ENCODE data around the gene GBP2.
"Not testable (repeated sequence)": the region's sequence is repeated elsewhere in the genome, so short reads cannot be mapped to it uniquely, and the experiment has no call there.

Gene GBP2

GRCh38 chr1:89125913-89126580 lies at the start of gene GBP2:
Gene GBP2 (minus strand): TSS chr1:89126114. CDS start chr1:89121966, 4,148 bp downstream.
- DNase-seq (ENCODE audit: low read depth in 2 of 2, low spot score in 1 of 2) = no peak

DNA sequence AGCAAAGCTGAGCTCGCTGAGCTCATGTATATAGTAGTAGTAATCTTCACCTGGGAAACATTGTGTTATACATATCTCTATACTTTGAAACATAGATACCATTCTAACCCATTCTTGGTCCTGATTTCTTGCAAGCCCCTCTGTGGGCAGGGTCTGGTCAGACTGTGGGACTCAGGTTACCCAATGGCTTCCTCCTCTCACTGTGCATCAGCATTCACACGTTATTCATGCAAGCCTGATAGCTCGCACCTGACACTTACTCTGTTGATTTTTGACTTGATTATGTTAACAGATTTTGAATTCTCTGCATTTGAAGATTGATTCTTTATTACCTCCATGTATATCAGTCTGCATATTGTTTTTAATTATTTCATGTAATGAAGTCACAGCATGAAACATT lies 48.6 kb upstream of the GBP2 start:
- DNase-seq (ENCODE audit: low read depth in 2 of 2, low spot score in 1 of 2) = no peak

GRCh38 chr1:89172468-89173143 lies 46.7 kb upstream of the GBP2 start:
- no peak for DNase-seq (ENCODE audit: low read depth in 2 of 2, low spot score in 1 of 2)

DNA sequence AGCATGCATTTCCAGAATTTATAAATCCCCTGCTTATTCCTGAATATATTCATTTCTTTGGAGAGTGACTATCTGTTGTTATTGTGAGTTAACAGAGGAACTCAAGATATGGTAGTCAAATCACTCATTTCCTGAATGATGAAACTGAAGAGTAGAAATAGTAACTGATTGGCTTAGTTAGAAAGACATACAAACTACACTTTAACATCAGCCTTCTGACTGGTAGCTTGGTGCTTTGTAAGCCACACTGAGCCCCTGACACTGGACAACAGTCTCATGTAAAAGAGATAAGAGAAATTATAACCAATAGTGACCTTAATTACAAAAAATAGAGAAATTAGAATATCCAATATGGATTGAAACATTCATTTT lies 45.1 kb upstream of the GBP2 start:
- DNase-seq (ENCODE audit: low read depth in 2 of 2, low spot score in 1 of 2) = no peak

DNA sequence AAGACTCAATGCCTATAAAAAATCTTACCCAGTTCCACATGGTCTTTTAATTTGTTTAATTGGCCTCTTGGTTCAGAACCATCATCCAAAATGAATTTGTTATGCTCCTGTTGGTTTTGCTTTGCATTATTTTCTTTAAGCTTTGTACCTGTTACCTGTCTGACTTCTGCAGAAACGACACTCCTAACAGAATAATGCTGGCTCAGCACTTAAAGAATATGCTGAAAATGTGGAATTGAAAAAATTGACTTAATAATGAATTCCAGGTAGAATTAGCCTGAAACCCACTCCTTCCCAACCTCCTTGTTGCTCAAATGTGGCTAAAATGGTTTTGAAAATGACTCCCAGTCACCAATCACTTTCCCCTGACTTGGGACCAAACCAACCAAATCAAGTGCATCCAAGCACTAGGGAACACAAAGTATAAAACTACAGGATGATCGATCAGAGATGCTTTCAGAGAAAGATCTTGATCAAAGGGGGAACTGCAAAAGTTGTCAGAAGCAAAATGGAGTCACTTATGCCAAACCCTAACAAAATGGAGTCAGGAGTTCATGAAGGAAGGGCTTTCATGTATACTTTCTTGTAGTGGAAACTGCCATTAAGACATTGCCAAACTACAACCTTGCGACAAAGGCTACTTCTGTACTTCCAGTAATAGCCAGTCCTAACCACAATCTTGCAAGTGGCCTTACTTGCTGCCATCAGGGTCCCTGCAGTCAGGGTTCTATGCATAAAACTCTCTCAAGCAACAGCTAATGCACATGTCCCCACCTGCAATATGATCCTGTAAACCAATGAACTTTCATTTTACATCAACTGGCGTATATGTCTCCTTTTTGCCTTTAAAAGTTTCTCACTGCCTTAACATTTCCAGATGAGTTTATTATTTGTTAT lies 44.5 kb upstream of the GBP2 start:
- DNase-seq (ENCODE audit: low read depth in 2 of 2, low spot score in 1 of 2) = no peak

GRCh38 chr1:89169166-89169565 lies 43.3 kb upstream of the GBP2 start:
- no peak for DNase-seq (ENCODE audit: low read depth in 2 of 2, low spot score in 1 of 2)

GRCh38 chr1:89167590-89168230 lies 41.8 kb upstream of the GBP2 start:
- no peak for DNase-seq (ENCODE audit: low read depth in 2 of 2, low spot score in 1 of 2)

GRCh38 chr1:89166705-89167104 lies 40.8 kb upstream of the GBP2 start:
- no peak for DNase-seq (ENCODE audit: low read depth in 2 of 2, low spot score in 1 of 2)

DNA sequence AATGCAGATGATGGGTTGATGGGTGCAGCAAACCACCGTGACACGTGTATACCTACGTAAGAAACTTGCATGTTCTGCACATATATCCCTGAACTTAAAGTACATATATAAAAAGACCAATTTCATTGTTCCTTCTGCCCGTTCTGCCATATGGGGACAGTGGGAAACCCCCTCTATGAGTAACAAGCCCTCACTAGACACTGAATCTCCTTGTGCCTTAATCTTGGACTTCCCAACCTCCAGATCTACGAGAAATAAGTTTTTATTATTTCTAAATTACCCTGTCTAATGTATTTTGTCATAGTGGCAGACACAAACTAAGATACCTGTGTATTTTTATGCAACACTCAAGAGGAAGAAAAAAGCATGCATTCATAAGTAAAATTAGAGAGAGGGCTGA lies 39.9 kb upstream of the GBP2 start:
- DNase-seq (ENCODE audit: low read depth in 2 of 2, low spot score in 1 of 2) = no peak

DNA sequence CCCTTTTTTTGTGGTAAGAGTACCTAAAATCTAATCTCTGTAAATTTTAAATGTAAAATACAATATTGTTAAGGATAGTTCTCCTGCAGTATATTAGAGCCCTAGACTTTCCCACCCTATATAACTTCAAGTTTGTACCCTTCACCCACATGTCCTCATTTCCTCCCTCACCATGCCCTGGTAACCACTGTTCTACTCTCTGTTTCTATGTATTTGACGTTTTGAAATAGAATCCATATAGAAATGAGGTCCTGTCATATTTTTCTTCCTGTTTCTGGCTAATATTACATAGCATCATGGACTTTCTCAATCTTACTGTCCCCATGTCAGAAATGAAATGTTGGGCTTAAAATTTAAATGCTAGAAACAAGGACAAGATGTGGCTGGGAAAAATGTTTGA lies 25.1 kb upstream of the GBP2 start:
- DNase-seq (ENCODE audit: low read depth in 2 of 2, low spot score in 1 of 2) = no peak

DNA sequence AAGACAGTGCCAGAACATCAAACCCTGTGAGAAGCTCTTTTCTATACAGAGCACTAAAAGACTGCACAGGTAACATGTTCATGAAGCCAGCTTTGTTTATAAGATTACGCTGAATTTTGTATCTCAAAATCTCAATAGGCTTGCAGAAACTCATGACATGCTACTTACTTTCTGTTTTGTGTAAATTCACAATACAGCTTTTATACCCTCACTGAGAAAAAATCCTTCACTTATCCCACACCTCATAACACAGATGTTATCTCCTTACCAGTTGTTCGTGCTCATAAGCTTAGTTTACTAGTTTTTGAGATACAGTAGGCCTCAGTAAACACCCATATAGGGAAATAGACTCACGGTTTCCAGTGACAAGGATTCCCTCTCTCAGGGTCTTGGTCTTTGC lies 24.1 kb upstream of the GBP2 start:
- DNase-seq (ENCODE audit: low read depth in 2 of 2, low spot score in 1 of 2) = no peak

DNA sequence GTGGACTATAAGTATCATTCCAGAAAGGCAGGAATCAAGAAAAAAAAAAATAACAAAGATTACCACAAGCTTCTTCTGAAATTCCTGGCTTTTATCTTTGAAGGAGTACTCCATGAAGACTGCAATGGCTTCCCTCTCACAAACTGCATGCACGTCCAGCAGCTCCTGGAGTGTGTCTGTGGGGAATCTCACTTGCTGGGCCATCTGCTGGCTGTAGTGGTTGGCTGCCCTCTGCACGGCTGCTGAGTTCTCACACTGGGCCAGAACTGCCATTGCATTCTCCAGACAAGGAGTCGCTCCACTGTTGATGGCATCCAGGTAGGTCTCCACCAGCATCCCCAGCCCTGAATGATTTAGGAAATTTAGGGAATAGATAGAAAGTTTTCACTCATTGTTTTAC lies 23.3 kb upstream of the GBP2 start:
- DNase-seq (ENCODE audit: low read depth in 2 of 2, low spot score in 1 of 2) = no peak

DNA sequence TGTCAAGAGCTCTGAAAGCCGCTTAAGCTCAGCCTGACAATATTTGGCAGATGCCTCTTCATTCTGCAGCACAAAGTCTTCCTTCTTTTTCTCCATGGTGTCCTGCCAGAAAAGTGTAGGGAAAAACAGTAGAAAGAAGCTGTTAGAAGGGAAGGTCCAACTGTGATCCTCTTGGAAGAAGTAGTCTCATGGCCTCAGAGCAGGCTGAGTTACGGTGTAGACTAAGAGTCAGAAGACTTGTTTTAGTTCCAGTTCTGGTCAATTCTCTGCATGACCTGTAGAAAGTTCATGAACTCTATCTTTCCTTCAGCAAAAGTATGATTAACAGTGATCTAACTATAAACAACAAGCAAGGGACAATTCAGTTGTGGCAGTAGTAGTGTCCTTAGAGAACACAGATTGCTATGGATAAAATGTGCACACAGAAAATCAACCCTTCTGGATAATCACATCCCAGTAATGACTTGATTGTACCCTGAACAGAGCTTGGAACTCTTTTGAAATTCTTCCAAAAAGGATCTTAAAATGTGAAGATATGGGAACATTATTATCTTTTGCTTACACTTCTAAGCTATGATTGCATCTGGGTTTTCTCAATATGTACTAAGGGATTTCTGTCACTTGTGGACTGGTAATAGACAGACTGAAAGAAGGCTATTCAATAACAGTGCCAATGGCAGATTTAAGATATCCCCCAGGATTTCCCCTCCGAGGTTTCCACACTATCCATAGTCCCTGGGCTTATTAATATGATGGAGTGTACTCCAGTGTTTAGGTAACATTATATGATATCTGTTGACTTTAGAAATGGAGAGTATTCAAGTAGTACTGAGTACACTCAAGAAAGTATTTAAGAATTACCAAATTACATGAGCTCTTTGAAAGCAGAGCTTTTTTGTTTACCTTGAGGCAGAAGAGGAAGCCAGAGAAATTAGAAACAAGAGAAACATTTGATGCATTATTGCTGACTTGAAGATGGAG lies 22.1 kb upstream of the GBP2 start:
- no peak for DNase-seq (ENCODE audit: low read depth in 2 of 2, low spot score in 1 of 2)

GRCh38 chr1:89146721-89147120 lies 20.8 kb upstream of the GBP2 start:
- DNase-seq (ENCODE audit: low read depth in 2 of 2, low spot score in 1 of 2) = no peak

GRCh38 chr1:89143484-89143883 lies 17.6 kb upstream of the GBP2 start:
- no peak for DNase-seq (ENCODE audit: low read depth in 2 of 2, low spot score in 1 of 2)

- DNase-seq (ENCODE audit: low read depth in 2 of 2, low spot score in 1 of 2) = no peak
These were observed 16.2 kb upstream of the GBP2 start for GRCh38 chr1:89142160-89142559.

- no peak for DNase-seq (ENCODE audit: low read depth in 2 of 2, low spot score in 1 of 2)
These were observed 7.8 kb upstream of the GBP2 start for GRCh38 chr1:89133747-89134146.

GRCh38 chr1:89130716-89131115 lies 4.8 kb upstream of the GBP2 start:
- DNase-seq (ENCODE audit: low read depth in 2 of 2, low spot score in 1 of 2) = no peak

- DNase-seq (ENCODE audit: low read depth in 2 of 2, low spot score in 1 of 2) = no peak
These were observed 4.0 kb upstream of the GBP2 start for GRCh38 chr1:89129911-89130310.

- not testable (repeated sequence) for DNase-seq (ENCODE audit: low read depth in 2 of 2, low spot score in 1 of 2)
These were observed 2.1 kb upstream of the GBP2 start for GRCh38 chr1:89128003-89128458.

Data from stimulated activated CD8-positive, alpha-beta memory T cell treated with anti-CD3 and anti-CD28 coated beads, Interleukin-4, amount 100 ng/mL, for 1 hour (primary cell).